Stimulated activated CD8-positive, alpha-beta memory T cell treated with anti-CD3 and anti-CD28 coated beads, Interleukin-15, amount 100 ng/mL, for 1 hour (primary cell): ENCODE data around the gene RIMBP3B.
"Not testable (repeated sequence)": the region's sequence is repeated elsewhere in the genome, so short reads cannot be mapped to it uniquely, and the experiment has no call there.

Experiments used
- DNase-seq: peaks from one replicate; pipeline ENCODE4 v3.0.0-alpha.2; 2020; ENCODE audit warnings: low read depth

Gene RIMBP3B

GRCh38 chr22:21416375-21416774 is 32.8 kb downstream of the RIMBP3B start:
- not testable (repeated sequence) for DNase-seq

- DNase-seq = not testable (repeated sequence)
These were observed 33.7 kb downstream of the RIMBP3B start, which contains the start of gene HIC2 for GRCh38 chr22:21417227-21417746. Gene HIC2 (plus strand): TSS chr22:21417371. CDS start chr22:21442832, 25,461 bp downstream.

GRCh38 chr22:21417853-21418252 is 34.3 kb downstream of the RIMBP3B start:
- not testable (repeated sequence) for DNase-seq

GRCh38 chr22:21418974-21419638 is 35.6 kb downstream of the RIMBP3B start:
- DNase-seq = not testable (repeated sequence)

GRCh38 chr22:21420180-21420763 is 36.7 kb downstream of the RIMBP3B start:
- not testable (repeated sequence) for DNase-seq

GRCh38 chr22:21424084-21424709 is 40.6 kb downstream of the RIMBP3B start:
- DNase-seq = not testable (repeated sequence)

- not testable (repeated sequence) for DNase-seq
These were observed 51.1 kb downstream of the RIMBP3B start for GRCh38 chr22:21434378-21435233.

- not testable (repeated sequence) for DNase-seq
These were observed 52.7 kb downstream of the RIMBP3B start for GRCh38 chr22:21435998-21436810.

- DNase-seq = not testable (repeated sequence)
These were observed 54.5 kb downstream of the RIMBP3B start for GRCh38 chr22:21438013-21438412.
